Panc1 (cell line): Measurements from ENCODE around the gene DLL3.

Experiments
- POLR2AphosphoS5 ChIP-seq: IDR thresholded peaks from 2 replicates; pipeline ENCODE4 v1.6.1; 2012; ENCODE audit warnings: mild to moderate bottlenecking, low read depth, low read length, moderate library complexity
- REST ChIP-seq, 2 experiments: IDR thresholded peaks; 2 replicates each; pipeline ENCODE4 v1.6.1; 2011 to 2012; ENCODE audit warnings: low read depth in 2 of 2, control low read depth in 1 of 2, low read length in 1 of 2, mild to moderate bottlenecking in 1 of 2, moderate library complexity in 1 of 2; ENCODE audit not compliant: insufficient read depth in 1 of 2
- SIN3A ChIP-seq: IDR thresholded peaks from 2 replicates; pipeline ENCODE4 v1.6.1; 2012; ENCODE audit warnings: low read depth, mild to moderate bottlenecking, low read length, moderate library complexity, borderline replicate concordance; ENCODE audit not compliant: insufficient read depth
- TF ChIP-seq, protein P1 (sequence below): fragments of 450-650 bp; IDR thresholded peaks from 2 replicates; pipeline ENCODE4 v1.5.1; 2017; ENCODE audit warnings: mild to moderate bottlenecking

GRCh38 chr19:39516270-39516669 lies 17.5 kb downstream of the DLL3 start:
- TF ChIP-seq, protein P1, sequence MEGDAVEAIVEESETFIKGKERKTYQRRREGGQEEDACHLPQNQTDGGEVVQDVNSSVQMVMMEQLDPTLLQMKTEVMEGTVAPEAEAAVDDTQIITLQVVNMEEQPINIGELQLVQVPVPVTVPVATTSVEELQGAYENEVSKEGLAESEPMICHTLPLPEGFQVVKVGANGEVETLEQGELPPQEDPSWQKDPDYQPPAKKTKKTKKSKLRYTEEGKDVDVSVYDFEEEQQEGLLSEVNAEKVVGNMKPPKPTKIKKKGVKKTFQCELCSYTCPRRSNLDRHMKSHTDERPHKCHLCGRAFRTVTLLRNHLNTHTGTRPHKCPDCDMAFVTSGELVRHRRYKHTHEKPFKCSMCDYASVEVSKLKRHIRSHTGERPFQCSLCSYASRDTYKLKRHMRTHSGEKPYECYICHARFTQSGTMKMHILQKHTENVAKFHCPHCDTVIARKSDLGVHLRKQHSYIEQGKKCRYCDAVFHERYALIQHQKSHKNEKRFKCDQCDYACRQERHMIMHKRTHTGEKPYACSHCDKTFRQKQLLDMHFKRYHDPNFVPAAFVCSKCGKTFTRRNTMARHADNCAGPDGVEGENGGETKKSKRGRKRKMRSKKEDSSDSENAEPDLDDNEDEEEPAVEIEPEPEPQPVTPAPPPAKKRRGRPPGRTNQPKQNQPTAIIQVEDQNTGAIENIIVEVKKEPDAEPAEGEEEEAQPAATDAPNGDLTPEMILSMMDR = no peak
- TF ChIP-seq SIN3A (no peak), POLR2AphosphoS5 (no peak), REST (IDR thresholded peaks at IDR 0.05; ENCODE audit: insufficient read depth in 1 of 2, low read depth in 2 of 2, low read length in 1 of 2) (no peak)
